Upper lobe of right lung (tissue), 1 donor: Measurements from ENCODE around the gene TMEM178A. TPM values are rescaled to one million over a fixed set of nuclear protein-coding genes. Genes with fewer than 3 reads are reported as not detected.
A peak's percentile ranks its signal among the peaks of the same experiment; 100 is the strongest.

ENCODE experiments used
- ATAC-seq: fragments of 200-7000 bp; cut with Tn5 transposase; one replicate; pipeline ENCODE4 v1.9.1; 2020; ENCODE audit warnings: mild to moderate bottlenecking, moderate library complexity
- DNase-seq: peaks from one replicate; pipeline ENCODE4 v3.0.0-alpha.2; 2020
- H3K27ac ChIP-seq: fragments of 200-600 bp; one replicate; pipeline ENCODE4 v1.8.0; 2022
- H3K27me3 ChIP-seq: fragments of 200-600 bp; one replicate; pipeline ENCODE4 v1.8.0; 2022; ENCODE audit warnings: mild to moderate bottlenecking
- H3K36me3 ChIP-seq: fragments of 200-600 bp; one replicate; pipeline ENCODE4 v1.8.0; 2022
- H3K4me1 ChIP-seq: fragments of 200-600 bp; one replicate; pipeline ENCODE4 v1.8.0; 2022
- H3K4me3 ChIP-seq: fragments of 200-600 bp; one replicate; pipeline ENCODE4 v1.8.0; 2022; ENCODE audit warnings: mild to moderate bottlenecking
- H3K9me3 ChIP-seq: fragments of 200-600 bp; one replicate; pipeline ENCODE4 v1.8.0; 2022
- CTCF ChIP-seq: fragments of 200-600 bp; IDR thresholded peaks from one replicate; pipeline ENCODE4 v1.8.0; 2022; ENCODE audit warnings: antibody characterized with exemption
- intact Hi-C: fragments of 100-400 bp; cut with DNase I; formaldehyde crosslinking; loops from one replicate; pipeline ENCODE4 v1.11.0; 2022
- total RNA-seq: library from RNA; stranded (reverse); fragmentation: NEBNext Ultra II Directional; extraction: Animal tissue kit (Norgen Biotek cat#: 25700); gene quantifications from one replicate; pipeline ENCODE4 v1.2.1, GENCODE V29; 2021
- donor health status: DM: no; HTN: yes; CAD: no; lungs with severe emphysema.

Gene TMEM178A
- total RNA-seq, 1 donor from 2014 or later: 9.5 TPM

DNA sequence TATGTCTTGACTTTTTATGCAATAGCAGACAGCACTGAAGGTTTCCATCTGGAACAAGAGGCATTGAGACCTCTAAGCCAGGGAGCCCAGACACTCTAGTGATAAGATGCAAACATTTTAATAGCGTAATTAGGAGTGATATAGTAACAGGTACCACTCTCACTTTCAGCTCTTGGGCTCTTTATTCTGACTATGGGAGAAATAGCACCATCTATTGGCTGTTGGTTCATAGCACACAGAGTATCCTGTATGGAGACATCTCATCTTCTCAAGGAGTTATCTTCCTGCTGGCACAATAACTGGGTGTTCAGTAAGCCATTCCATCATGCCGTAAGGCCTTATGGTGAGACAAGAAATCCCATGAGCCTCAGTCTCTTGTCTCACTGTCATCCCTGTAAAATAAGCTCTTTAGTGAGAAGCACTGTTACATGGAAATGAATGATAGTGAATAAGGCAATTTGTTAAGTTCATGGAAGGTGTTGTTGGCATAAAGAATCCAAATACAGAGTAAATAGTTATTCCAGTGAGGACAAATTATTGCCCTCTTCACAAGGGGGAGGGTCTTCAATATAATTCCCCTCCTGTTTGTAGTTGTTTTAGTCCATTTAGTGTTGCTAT, 65.1 kb downstream of the TMEM178A start:
- no peaks in the 10 kb centered on the region for H3K9me3 ChIP-seq
- H3K4me3 ChIP-seq: no peak overlapping the region
- ATAC-seq (peak; percentile 64), DNase-seq (no peak)
- no peak overlapping the region for H3K27ac ChIP-seq
- H3K36me3 ChIP-seq: peaks cover 9% of the 10 kb centered on the region
- H3K27me3 ChIP-seq: no peaks in the 10 kb centered on the region
- TF ChIP-seq CTCF: peak; percentile 52
- H3K4me1 ChIP-seq: peaks cover 2% of the 10 kb centered on the region
- intact Hi-C loops: no loop called here

DNA sequence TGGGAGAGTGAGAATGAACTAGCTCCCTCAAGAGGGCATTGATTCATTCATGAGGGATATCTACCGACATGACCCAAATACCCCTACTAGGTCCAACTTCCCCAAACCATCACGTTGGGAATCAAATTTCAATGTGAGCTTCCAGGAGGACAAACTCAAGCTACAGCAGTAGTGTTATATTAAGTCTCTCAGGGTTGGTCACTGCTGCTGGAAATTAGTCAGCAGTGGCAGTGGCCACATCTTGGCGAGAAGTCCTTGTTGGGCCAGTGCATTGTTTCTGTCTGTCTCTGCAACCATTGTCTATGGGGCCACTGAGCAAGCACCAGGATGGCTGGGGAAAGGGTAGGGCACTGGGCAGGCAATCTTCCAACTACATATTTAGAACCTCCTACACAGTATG, 65.8 kb downstream of the TMEM178A start:
- Histone ChIP-seq H3K27me3 (no peaks in the 10 kb centered on the region), H3K36me3 (peaks cover 16% of the 10 kb centered on the region), H3K9me3 (no peaks in the 10 kb centered on the region), H3K4me3 (no peak overlapping the region), H3K4me1 (peaks cover 4% of the 10 kb centered on the region), H3K27ac (no peak overlapping the region)
- ATAC-seq (no peak), DNase-seq (no peak)
- intact Hi-C loops: no loop called here
- TF ChIP-seq CTCF: no peak

- H3K4me3 ChIP-seq: no peak overlapping the region
- TF ChIP-seq CTCF: no peak
- intact Hi-C loops: no loop called here
- H3K27me3 ChIP-seq: no peaks in the 10 kb centered on the region
- H3K27ac ChIP-seq: no peak overlapping the region
- H3K4me1 ChIP-seq: peaks cover 4% of the 10 kb centered on the region
- peaks cover 19% of the 10 kb centered on the region for H3K36me3 ChIP-seq
- H3K9me3 ChIP-seq: no peaks in the 10 kb centered on the region
- ATAC-seq (no peak), DNase-seq (no peak)
Measured at GRCh38 chr2:39732482-39732881, 66.8 kb downstream of the TMEM178A start.

DNA sequence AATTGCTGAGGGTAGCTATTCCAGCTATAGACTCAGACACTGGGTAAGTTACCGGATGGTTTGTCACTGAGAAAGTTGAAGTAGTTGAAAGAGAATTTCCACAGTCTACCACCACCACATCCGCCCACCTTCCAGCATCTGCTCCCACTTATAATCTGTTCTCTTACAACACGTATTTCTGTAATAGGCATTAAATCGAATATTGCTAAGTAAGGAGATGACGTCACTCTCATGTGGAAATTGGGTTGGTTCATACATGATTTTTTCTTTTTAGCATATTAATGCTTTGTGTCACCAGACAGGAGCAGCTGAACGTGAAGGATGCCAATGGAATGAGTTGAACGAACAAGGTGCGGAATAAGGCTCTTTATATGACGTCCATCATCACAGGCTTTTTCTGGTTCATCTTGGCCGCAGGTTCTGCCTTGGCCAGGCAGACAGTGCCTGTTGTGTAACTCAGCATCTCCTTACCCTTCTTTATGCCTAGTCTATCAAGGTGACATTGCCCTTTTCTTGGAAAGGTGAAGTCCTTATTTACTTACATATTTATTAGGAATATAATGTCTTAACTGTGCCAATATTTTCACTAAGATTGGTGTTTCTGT, 67.5 kb downstream of the TMEM178A start:
- H3K36me3 ChIP-seq: peaks cover 19% of the 10 kb centered on the region
- H3K4me1 ChIP-seq: peaks cover 4% of the 10 kb centered on the region
- H3K9me3 ChIP-seq: no peaks in the 10 kb centered on the region
- no peak overlapping the region for H3K27ac ChIP-seq
- ATAC-seq: no peak
- H3K4me3 ChIP-seq: no peak overlapping the region
- DNase-seq: no peak
- TF ChIP-seq CTCF: no peak
- no peaks in the 10 kb centered on the region for H3K27me3 ChIP-seq
- intact Hi-C loops: no loop called here

DNA sequence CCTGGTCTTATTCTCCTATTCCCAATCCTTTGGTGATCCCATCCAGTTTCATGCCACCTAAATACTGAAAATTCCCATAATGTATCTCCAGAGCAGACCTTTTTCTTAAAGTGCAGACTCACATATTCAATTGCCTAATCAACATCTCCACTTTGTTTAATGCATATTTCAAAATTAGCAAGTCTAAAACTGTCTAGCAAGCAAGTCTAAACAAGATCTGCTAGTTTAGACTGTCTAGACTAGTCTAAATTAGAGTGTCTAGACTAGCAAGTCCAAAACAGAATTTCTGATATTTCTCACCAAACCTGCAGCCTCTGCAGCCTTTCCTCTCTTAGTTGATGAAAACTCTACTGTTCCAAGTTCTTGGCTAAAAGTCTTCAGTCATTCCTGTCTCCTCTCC, 68.7 kb downstream of the TMEM178A start:
- H3K4me1 ChIP-seq: peaks cover 4% of the 10 kb centered on the region
- peaks cover 23% of the 10 kb centered on the region for H3K36me3 ChIP-seq
- no peak for TF ChIP-seq CTCF
- DNase-seq (no peak), ATAC-seq (no peak)
- H3K27ac ChIP-seq: no peak overlapping the region
- intact Hi-C loops: no loop called here
- no peak overlapping the region for H3K4me3 ChIP-seq
- no peaks in the 10 kb centered on the region for H3K27me3 ChIP-seq
- no peaks in the 10 kb centered on the region for H3K9me3 ChIP-seq
